HFFc6 (cell line): ENCODE data around the gene NFIA. TPM values are rescaled to one million over a fixed set of nuclear protein-coding genes. Genes with fewer than 3 reads are reported as not detected.

Experiments
- DNase-seq: peaks from one replicate; pipeline ENCODE4 v3.0.0-alpha.2; 2018
- H3K27ac Mint-ChIP-seq: 2 replicates; pipeline ENCODE4 v1.8.0; 2020; ENCODE audit warnings: mild to moderate bottlenecking, mixed read lengths
- H3K27me3 Mint-ChIP-seq: 2 replicates; pipeline ENCODE4 v1.8.0; 2021; ENCODE audit warnings: mild to moderate bottlenecking, moderate library complexity, mixed read lengths; ENCODE audit not compliant: insufficient read depth
- H3K36me3 Mint-ChIP-seq: 2 replicates; pipeline ENCODE4 v1.8.0; 2021; ENCODE audit warnings: low read depth, mixed read lengths
- H3K4me1 Mint-ChIP-seq: 2 replicates; pipeline ENCODE4 v1.8.0; 2020; ENCODE audit warnings: low read depth, mixed read lengths
- H3K4me3 Mint-ChIP-seq: 2 replicates; pipeline ENCODE4 v1.8.0; 2020; ENCODE audit warnings: mild to moderate bottlenecking, moderate library complexity, mixed read lengths
- H3K9me3 Mint-ChIP-seq: 2 replicates; pipeline ENCODE4 v1.8.0; 2020; ENCODE audit warnings: mild to moderate bottlenecking, mixed read lengths
- CTCF ChIP-seq: fragments of 200-600 bp; sonication (generic); IDR thresholded peaks from 2 replicates; pipeline ENCODE4 v1.5.0; 2021; ENCODE audit warnings: antibody characterized with exemption, mild to moderate bottlenecking
- total RNA-seq, 6 experiments: library from RNA; stranded (reverse); fragmentation: NEBNext Ultra II Directional; extraction: Animal tissue kit (Norgen Biotek cat#: 25700); gene quantifications; 2 replicates in 1 of 6; 3 replicates in 5 of 6; pipeline ENCODE4 v1.2.3, GENCODE V29; 2021

NFIA gene
- total RNA-seq, 6 experiments from 2014 or later: 8.5 to 11.3 (median 10.4) TPM

- Mint-ChIP-seq H3K36me3 (no peaks in the 10 kb centered on the region), H3K27me3 (no peaks in the 10 kb centered on the region), H3K4me3 (no peak overlapping the region), H3K4me1 (peaks cover 22% of the 10 kb centered on the region), H3K9me3 (no peaks in the 10 kb centered on the region), H3K27ac (no peak overlapping the region)
- no peak for DNase-seq
- TF ChIP-seq CTCF: no peak
Measured at GRCh38 chr1:61455400-61455799, 373.0 kb downstream of the NFIA start.

DNA sequence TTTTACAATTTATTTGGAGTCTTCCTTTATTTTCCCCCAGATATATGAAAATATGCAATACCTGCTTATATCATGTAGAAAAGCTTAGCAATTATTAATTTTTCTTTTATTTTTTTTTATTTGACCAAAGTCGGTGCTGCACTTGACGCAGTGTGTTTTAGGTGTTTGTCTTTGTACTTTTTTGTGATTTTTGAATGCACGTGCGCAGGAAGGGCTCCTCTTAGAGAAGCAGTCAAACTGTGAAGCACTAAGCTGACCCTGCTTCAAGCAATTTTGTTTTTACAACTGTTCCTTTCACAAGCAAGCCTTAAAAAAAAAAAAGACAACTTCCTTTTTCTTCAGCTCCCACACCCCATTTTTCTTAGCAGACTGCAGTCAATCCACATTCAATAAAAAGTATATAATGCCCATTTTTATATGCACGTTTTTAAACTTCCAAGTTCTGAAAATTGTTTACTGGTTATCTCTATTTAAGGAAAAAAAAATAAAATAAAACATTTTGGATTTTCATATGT, 375.2 kb downstream of the NFIA start:
- H3K36me3 Mint-ChIP-seq: no peaks in the 10 kb centered on the region
- no peak for TF ChIP-seq CTCF
- H3K27ac Mint-ChIP-seq: no peak overlapping the region
- no peaks in the 10 kb centered on the region for H3K27me3 Mint-ChIP-seq
- no peak overlapping the region for H3K4me3 Mint-ChIP-seq
- H3K9me3 Mint-ChIP-seq: no peaks in the 10 kb centered on the region
- no peak for DNase-seq
- peaks cover 13% of the 10 kb centered on the region for H3K4me1 Mint-ChIP-seq

DNA sequence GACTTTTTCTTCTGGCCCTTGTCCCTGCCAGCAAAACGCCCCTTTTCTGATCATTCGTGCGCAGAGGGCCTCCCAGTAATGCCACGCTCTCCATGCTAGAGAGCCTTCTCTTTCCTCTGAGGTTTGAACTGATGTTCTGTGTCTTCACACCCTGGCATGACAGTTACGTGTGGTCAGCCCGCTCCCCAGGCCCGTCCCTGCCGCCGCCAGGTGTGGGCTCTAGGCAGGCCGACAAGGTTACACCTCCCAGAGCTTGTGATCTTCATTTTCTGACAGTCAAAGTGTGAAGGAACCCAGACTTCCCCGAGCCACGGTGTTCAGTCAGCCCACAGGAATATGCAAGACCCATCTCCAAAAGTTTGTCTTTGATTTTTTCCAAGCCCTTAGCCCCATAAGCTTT, 377.0 kb downstream of the NFIA start:
- no peak overlapping the region for H3K27ac Mint-ChIP-seq
- no peaks in the 10 kb centered on the region for H3K36me3 Mint-ChIP-seq
- DNase-seq: no peak
- H3K9me3 Mint-ChIP-seq: no peaks in the 10 kb centered on the region
- no peaks in the 10 kb centered on the region for H3K27me3 Mint-ChIP-seq
- no peaks in the 10 kb centered on the region for H3K4me1 Mint-ChIP-seq
- no peak overlapping the region for H3K4me3 Mint-ChIP-seq
- no peak for TF ChIP-seq CTCF

GRCh38 chr1:61460191-61460590, 377.8 kb downstream of the NFIA start:
- H3K27me3 Mint-ChIP-seq: no peaks in the 10 kb centered on the region
- no peak overlapping the region for H3K4me3 Mint-ChIP-seq
- no peak overlapping the region for H3K27ac Mint-ChIP-seq
- TF ChIP-seq CTCF: no peak
- H3K36me3 Mint-ChIP-seq: no peaks in the 10 kb centered on the region
- H3K9me3 Mint-ChIP-seq: no peaks in the 10 kb centered on the region
- DNase-seq: no peak
- H3K4me1 Mint-ChIP-seq: no peaks in the 10 kb centered on the region

DNA sequence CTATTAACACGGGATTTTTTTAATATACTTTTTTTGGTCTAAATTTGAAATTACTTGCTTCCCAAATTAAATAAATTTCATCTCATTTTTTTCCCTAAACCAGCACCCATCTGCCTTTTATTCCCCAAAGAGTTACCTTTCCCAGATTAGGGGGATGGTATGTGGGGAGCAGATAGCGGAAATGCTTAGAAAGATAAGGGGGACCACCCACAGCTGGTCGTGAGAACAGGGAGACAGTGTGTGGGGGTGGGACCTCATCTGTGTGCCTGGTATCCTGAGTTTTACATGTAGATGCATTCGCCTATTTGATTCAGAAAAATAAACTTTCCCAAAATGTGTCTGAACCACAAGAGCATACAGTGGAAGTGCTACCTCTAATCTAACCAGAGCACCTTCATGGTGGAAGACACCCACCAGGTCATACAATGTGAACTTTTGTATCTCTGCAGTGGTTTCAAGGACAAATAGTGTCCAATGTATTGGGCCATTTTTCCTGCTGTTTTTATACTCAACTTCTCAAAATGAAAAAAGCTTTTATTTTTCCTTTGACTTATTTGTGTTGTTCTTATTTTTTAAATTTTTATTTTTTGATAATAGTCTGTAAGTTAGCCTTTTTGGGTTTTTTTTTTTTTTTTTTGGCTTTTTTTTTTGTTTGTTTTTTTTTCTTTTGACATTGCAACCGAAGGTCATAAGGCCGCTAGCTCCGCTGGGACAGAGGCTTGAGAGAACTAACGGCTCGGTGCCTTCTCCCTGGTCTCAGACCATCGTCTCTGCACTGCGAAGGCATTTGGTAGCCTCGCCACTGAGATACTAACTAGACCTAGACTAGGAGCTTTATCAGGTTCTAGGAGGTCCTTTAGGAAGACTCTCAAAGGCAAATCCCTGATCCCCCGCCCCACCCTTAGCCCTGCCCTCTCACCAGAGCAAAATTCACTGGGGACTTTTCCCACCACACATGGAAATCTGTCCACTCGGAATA, 379.3 kb downstream of the NFIA start:
- no peak for TF ChIP-seq CTCF
- no peaks in the 10 kb centered on the region for H3K27me3 Mint-ChIP-seq
- no peaks in the 10 kb centered on the region for H3K9me3 Mint-ChIP-seq
- no peaks in the 10 kb centered on the region for H3K4me1 Mint-ChIP-seq
- no peak for DNase-seq
- H3K36me3 Mint-ChIP-seq: no peaks in the 10 kb centered on the region
- no peak overlapping the region for H3K27ac Mint-ChIP-seq
- H3K4me3 Mint-ChIP-seq: no peak overlapping the region
